ENCODE measurements around the gene AGTRAP. TPM values are rescaled to one million over a fixed set of nuclear protein-coding genes. Genes with fewer than 3 reads are reported as not detected.

The AGTRAP gene
- total RNA-seq, 2 donors from 2014 or later, result 18.2 to 34.9 TPM

DNA sequence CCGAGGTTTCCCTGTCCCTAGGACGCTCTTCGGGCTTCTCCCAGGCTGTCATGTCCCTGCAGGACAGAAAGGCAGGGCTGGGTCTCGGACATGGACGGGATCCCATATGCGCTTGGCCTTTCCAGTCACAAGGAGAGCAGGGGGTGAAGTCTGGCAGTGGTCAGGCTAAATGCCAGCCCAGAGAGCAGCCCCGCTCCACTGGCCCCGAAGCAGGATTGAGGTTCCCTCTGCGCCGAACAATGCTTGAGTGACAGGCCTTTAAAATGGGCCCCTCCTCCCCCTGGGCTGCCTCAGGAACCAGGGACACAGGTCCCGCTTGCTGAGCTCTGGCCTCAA, 31.8 kb upstream of the AGTRAP start:
- Histone ChIP-seq H3K27me3 (no peaks in the 10 kb centered on the region), H3K27ac (no peak overlapping the region), H3K4me1 (no peaks in the 10 kb centered on the region), H3K36me3 (no peaks in the 10 kb centered on the region), H3K9ac (ENCODE audit: low read depth in 2 of 2, low read length in 2 of 2) (no peak overlapping the region), H3K9me3 (no peaks in the 10 kb centered on the region), H3K4me3 (no peak overlapping the region)
- TF ChIP-seq, protein P1, sequence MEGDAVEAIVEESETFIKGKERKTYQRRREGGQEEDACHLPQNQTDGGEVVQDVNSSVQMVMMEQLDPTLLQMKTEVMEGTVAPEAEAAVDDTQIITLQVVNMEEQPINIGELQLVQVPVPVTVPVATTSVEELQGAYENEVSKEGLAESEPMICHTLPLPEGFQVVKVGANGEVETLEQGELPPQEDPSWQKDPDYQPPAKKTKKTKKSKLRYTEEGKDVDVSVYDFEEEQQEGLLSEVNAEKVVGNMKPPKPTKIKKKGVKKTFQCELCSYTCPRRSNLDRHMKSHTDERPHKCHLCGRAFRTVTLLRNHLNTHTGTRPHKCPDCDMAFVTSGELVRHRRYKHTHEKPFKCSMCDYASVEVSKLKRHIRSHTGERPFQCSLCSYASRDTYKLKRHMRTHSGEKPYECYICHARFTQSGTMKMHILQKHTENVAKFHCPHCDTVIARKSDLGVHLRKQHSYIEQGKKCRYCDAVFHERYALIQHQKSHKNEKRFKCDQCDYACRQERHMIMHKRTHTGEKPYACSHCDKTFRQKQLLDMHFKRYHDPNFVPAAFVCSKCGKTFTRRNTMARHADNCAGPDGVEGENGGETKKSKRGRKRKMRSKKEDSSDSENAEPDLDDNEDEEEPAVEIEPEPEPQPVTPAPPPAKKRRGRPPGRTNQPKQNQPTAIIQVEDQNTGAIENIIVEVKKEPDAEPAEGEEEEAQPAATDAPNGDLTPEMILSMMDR (IDR thresholded peaks at IDR 0.05), result no peak
- intact Hi-C loops (cut with DNase I), result no loop called here
- no peak for DNase-seq

DNA sequence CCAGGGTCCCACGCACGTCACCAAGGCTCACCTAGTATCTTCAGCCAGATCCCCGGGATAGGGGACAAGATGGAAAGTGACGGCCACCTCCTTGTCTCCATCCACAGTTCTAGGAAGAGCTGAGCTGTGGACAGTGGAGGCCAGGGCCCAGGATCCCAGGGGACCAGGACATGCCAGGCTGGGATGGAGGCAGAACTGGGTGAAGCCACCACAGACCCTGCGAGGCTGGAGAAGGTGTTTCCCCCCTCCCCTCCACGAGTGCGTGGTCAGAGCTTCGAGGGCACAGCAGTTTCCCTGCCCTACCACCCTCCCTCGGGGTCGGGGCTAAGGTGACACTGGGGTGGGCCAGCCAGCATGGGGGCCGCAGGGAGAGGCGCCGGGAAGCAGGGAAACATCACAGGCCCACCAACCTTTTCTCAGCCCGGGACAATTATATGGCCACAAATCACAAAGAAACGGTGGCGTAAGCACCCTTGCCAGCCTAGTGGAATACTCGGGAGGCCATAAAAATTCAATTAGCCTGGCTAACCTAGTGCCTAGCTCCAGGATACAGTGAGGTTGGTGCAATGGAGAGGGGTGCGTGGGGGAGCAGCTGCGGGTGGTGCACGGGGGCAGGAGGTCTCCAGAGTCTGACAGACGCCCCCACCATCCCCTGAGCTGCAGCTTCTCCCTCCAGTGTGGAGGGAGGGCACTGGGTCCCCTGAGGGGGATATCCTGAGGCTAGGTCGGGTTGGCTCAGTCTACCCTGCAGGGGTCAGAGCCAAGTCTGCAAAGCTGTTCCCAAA, 31.1 kb upstream of the AGTRAP start:
- no peaks in the 10 kb centered on the region for H3K4me1 ChIP-seq
- H3K27ac ChIP-seq, result no peak overlapping the region
- no peak overlapping the region for H3K9ac ChIP-seq (ENCODE audit: low read depth in 2 of 2, low read length in 2 of 2)
- no peaks in the 10 kb centered on the region for H3K36me3 ChIP-seq
- H3K9me3 ChIP-seq, result no peaks in the 10 kb centered on the region
- no peak for DNase-seq
- H3K27me3 ChIP-seq, result no peaks in the 10 kb centered on the region
- intact Hi-C loops (cut with DNase I), result no loop called here
- TF ChIP-seq, protein P1 (IDR thresholded peaks at IDR 0.05), result no peak
- no peak overlapping the region for H3K4me3 ChIP-seq

DNA sequence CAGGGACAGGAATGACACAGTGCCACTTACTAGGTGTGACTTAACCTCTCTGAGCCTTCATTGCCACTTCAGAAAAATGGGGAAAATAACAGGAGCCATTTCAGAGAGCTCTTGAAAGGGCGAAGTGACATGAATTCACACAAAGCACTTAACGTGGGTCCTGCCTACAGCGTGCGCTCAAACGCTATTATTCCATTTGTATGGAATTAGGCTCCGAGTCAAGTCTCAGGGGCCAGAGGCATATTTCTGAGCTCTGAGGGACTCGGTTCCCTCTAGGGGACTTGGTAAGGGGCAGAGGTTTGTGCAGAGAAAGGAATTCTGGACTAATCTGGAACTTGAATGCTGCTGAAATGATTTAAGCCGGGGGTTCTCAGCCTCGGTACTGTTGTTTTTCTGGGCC, 30.3 kb upstream of the AGTRAP start:
- Histone ChIP-seq H3K27me3 (no peaks in the 10 kb centered on the region), H3K4me3 (no peak overlapping the region), H3K36me3 (no peaks in the 10 kb centered on the region), H3K27ac (no peak overlapping the region), H3K4me1 (no peaks in the 10 kb centered on the region), H3K9ac (ENCODE audit: low read depth in 2 of 2, low read length in 2 of 2) (no peak overlapping the region), H3K9me3 (no peaks in the 10 kb centered on the region)
- intact Hi-C loops (cut with DNase I), result no loop called here
- TF ChIP-seq, protein P1 (IDR thresholded peaks at IDR 0.05), result no peak
- no peak for DNase-seq

DNA sequence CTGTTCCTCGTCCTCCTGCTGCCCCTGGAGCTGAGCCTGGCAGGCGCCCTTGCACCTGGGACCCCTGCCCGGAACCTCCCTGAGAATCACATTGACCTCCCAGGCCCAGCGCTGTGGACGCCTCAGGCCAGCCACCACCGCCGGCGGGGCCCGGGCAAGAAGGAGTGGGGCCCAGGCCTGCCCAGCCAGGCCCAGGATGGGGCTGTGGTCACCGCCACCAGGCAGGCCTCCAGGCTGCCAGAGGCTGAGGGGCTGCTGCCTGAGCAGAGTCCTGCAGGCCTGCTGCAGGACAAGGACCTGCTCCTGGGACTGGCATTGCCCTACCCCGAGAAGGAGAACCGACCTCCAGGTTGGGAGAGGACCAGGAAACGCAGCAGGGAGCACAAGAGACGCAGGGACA, 29.6 kb upstream of the AGTRAP start:
- Histone ChIP-seq H3K4me1 (no peaks in the 10 kb centered on the region), H3K36me3 (no peaks in the 10 kb centered on the region), H3K4me3 (no peak overlapping the region), H3K9me3 (no peaks in the 10 kb centered on the region), H3K27ac (no peak overlapping the region), H3K9ac (ENCODE audit: low read depth in 2 of 2, low read length in 2 of 2) (no peak overlapping the region), H3K27me3 (no peaks in the 10 kb centered on the region)
- intact Hi-C loops (cut with DNase I), result no loop called here
- TF ChIP-seq, protein P1 (IDR thresholded peaks at IDR 0.05), result no peak
- no peak for DNase-seq

DNA sequence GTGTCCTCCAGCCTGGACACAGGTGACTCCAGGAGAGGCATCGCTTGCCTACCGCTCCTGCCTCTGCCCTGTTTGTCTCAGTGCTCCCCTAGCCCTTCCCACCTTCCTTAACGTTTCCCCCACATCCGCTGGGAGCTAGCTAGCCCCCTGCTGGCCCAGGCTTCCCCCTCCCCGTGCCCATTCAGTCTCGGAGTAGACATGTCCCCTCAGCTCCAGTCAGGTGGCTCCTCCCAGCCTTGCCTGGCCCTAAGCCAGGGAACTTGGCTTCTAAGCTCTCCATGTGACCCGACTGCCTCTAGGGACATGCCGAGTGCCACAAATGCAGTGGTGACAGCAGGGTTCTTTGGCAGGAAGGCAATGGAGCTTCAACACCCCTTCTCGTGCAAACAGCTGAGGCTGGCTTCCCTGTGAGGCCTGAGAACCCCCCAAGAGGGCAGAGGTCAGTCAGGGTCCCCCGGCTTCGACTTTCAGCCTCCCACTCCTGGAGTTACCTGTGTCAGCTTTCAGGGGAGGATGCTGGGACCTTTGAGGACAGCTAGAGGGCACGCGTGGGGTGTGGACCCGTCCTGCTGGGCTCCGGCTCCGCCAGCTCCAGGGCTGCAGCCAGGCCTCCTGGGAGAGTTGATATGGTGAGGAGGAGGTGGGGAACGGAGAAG, 28.2 kb upstream of the AGTRAP start:
- H3K36me3 ChIP-seq, result no peaks in the 10 kb centered on the region

More for the DNA sequence above, 28.2 kb upstream of the AGTRAP start:
- TF ChIP-seq, protein P1 (IDR thresholded peaks at IDR 0.05), result no peak
- DNase-seq, result no peak
- Histone ChIP-seq H3K4me3 (no peak overlapping the region), H3K27ac (no peak overlapping the region), H3K9me3 (no peaks in the 10 kb centered on the region), H3K4me1 (no peaks in the 10 kb centered on the region), H3K9ac (ENCODE audit: low read depth in 2 of 2, low read length in 2 of 2) (no peak overlapping the region), H3K27me3 (no peaks in the 10 kb centered on the region)
- intact Hi-C loops (cut with DNase I), result no loop called here
